ENCODE results near the gene SS18L1. TPM values are rescaled to one million over a fixed set of nuclear protein-coding genes. Genes with fewer than 3 reads are reported as not detected.

The SS18L1 gene
- total RNA-seq, 1 experiment from 2014 or later = 34.1 TPM

DNA sequence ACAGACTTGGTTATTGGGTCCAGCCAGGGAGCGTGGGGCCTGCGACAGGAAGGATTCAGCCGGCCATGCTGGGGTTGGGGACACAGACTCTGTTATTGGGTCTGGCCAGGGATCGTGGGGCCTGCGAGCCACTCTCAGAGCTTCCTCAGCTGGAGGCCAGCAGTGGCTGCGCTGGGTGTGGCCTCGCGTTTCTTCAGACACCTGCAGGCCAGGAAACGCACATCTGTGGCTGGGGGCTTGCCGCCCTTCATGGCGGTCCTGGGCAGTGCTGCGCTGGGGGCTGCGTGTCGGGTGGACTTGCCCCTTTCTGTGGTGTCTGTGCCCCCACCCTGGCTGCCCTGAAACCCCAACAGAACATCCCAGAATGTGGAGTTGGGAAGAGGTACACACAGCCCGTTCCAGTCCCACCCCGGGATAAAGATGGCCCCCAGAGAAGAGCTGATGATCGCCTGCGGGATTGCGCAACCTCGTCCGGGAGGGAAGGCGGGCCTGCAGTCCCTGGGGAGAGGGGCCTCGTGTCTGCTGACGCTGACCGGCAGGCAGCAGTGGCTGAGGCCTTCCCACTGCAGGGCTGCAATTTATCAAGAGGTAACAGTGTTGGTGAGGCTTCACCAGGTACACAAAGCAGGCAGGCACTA is 22.3 kb downstream of the SS18L1 start (continued):
- TF ChIP-seq, protein P1, sequence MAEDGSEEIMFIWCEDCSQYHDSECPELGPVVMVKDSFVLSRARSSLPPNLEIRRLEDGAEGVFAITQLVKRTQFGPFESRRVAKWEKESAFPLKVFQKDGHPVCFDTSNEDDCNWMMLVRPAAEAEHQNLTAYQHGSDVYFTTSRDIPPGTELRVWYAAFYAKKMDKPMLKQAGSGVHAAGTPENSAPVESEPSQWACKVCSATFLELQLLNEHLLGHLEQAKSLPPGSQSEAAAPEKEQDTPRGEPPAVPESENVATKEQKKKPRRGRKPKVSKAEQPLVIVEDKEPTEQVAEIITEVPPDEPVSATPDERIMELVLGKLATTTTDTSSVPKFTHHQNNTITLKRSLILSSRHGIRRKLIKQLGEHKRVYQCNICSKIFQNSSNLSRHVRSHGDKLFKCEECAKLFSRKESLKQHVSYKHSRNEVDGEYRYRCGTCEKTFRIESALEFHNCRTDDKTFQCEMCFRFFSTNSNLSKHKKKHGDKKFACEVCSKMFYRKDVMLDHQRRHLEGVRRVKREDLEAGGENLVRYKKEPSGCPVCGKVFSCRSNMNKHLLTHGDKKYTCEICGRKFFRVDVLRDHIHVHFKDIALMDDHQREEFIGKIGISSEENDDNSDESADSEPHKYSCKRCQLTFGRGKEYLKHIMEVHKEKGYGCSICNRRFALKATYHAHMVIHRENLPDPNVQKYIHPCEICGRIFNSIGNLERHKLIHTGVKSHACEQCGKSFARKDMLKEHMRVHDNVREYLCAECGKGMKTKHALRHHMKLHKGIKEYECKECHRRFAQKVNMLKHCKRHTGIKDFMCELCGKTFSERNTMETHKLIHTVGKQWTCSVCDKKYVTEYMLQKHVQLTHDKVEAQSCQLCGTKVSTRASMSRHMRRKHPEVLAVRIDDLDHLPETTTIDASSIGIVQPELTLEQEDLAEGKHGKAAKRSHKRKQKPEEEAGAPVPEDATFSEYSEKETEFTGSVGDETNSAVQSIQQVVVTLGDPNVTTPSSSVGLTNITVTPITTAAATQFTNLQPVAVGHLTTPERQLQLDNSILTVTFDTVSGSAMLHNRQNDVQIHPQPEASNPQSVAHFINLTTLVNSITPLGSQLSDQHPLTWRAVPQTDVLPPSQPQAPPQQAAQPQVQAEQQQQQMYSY (CRISPR knock-in tag; IDR thresholded peaks at IDR 0.05) = no peak
- TF ChIP-seq ZNF121 (CRISPR knock-in tag; IDR thresholded peaks at IDR 0.05) = no peak
- TF ChIP-seq, protein P2, sequence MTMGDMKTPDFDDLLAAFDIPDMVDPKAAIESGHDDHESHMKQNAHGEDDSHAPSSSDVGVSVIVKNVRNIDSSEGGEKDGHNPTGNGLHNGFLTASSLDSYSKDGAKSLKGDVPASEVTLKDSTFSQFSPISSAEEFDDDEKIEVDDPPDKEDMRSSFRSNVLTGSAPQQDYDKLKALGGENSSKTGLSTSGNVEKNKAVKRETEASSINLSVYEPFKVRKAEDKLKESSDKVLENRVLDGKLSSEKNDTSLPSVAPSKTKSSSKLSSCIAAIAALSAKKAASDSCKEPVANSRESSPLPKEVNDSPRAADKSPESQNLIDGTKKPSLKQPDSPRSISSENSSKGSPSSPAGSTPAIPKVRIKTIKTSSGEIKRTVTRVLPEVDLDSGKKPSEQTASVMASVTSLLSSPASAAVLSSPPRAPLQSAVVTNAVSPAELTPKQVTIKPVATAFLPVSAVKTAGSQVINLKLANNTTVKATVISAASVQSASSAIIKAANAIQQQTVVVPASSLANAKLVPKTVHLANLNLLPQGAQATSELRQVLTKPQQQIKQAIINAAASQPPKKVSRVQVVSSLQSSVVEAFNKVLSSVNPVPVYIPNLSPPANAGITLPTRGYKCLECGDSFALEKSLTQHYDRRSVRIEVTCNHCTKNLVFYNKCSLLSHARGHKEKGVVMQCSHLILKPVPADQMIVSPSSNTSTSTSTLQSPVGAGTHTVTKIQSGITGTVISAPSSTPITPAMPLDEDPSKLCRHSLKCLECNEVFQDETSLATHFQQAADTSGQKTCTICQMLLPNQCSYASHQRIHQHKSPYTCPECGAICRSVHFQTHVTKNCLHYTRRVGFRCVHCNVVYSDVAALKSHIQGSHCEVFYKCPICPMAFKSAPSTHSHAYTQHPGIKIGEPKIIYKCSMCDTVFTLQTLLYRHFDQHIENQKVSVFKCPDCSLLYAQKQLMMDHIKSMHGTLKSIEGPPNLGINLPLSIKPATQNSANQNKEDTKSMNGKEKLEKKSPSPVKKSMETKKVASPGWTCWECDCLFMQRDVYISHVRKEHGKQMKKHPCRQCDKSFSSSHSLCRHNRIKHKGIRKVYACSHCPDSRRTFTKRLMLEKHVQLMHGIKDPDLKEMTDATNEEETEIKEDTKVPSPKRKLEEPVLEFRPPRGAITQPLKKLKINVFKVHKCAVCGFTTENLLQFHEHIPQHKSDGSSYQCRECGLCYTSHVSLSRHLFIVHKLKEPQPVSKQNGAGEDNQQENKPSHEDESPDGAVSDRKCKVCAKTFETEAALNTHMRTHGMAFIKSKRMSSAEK (CRISPR knock-in tag; IDR thresholded peaks at IDR 0.05; ENCODE audit: borderline replicate concordance) = no peak

DNA sequence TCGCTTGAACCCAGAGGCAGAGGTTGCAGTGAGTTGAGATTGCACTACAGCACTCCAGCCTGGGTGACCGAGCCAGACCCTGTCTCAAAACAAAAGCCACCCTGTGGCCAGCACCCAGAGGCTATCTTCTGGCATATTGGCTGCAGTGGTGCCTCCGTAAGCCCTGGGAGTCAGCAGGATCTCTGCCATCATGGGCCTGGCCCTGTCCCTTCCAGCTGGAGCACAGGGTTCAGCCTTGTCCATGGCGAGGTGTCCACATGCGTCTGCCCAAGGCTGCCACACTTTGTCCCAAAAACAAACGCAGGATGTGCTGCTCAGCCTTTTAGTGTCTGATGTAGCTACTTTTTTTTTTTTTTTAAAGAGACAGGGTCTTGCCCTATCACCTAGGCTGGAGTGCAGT is 23.9 kb downstream of the SS18L1 start:
- Mint-ChIP-seq H3K9me3 (no peaks in the 10 kb centered on the region), H3K4me1 (no peaks in the 10 kb centered on the region), H3K4me3 (no peak overlapping the region), H3K27me3 (ENCODE audit: low read depth) (no peaks in the 10 kb centered on the region), H3K36me3 (peaks cover 33% of the 10 kb centered on the region), H3K27ac (no peak overlapping the region)
- TF ChIP-seq, protein P3, sequence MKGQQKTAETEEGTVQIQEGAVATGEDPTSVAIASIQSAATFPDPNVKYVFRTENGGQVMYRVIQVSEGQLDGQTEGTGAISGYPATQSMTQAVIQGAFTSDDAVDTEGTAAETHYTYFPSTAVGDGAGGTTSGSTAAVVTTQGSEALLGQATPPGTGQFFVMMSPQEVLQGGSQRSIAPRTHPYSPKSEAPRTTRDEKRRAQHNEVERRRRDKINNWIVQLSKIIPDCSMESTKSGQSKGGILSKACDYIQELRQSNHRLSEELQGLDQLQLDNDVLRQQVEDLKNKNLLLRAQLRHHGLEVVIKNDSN (CRISPR knock-in tag; IDR thresholded peaks at IDR 0.05) = no peak
- TF ChIP-seq ZNF317 (CRISPR knock-in tag; IDR thresholded peaks at IDR 0.05; ENCODE audit: borderline replicate concordance, low read depth) = no peak
- TF ChIP-seq, protein P4, sequence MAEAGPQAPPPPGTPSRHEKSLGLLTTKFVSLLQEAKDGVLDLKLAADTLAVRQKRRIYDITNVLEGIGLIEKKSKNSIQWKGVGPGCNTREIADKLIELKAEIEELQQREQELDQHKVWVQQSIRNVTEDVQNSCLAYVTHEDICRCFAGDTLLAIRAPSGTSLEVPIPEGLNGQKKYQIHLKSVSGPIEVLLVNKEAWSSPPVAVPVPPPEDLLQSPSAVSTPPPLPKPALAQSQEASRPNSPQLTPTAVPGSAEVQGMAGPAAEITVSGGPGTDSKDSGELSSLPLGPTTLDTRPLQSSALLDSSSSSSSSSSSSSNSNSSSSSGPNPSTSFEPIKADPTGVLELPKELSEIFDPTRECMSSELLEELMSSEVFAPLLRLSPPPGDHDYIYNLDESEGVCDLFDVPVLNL (CRISPR knock-in tag; IDR thresholded peaks at IDR 0.05; ENCODE audit: borderline replicate concordance, low read depth) = no peak
- TF ChIP-seq TEAD1 (CRISPR knock-in tag; IDR thresholded peaks at IDR 0.05) = no peak
- TF ChIP-seq, protein P5, sequence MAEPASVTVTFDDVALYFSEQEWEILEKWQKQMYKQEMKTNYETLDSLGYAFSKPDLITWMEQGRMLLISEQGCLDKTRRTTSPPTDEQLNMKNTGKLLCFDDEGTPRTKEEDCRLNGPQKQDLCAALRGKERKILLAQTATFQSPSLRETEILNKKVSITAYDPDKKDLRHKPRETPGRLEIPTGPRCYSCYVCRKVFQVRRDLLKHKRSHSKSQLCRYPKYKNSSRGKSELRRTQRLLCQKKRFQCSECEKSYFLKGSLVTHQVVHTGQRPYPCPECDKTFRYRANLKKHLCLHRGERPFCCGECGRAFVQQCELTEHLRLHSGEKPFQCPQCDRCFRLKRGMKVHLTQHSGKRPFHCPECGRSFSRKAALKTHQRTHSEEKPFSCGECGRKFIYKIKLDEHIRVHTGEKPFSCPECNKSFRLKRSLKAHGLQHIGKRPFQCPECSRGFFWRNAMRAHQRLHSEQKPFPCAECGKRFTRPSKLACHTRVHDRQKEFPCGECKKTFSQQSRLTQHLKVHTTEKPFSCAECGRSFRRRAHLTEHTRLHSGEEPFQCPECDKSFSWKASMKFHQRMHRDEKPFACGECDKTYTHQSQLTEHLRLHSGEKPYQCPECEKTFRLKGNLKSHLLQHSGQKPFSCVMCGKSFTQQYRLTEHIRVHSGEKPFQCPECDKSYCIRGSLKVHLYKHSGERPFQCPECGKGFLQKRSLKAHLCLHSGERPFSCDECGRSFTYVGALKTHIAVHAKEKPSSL (CRISPR knock-in tag; conservative IDR thresholded peaks at IDR 0.05) = no peak
- no peak for TF ChIP-seq ATF1 (CRISPR knock-in tag; IDR thresholded peaks at IDR 0.05)
- no peak for TF ChIP-seq NFATC4 (CRISPR knock-in tag; IDR thresholded peaks at IDR 0.05)
- POLR2A ChIA-PET = no interaction called here
- ATAC-seq = no peak
- no peak for DNase-seq (ENCODE audit: low spot score)
- CTCF ChIA-PET = interaction anchor here (0.7 to 1.7 kb wide), 3 partner anchors 10 to 830 kb away, joined by 3 to 11 read pairs (median 3); no protein-coding TSS in a partner anchor

All from WTC11 (cell line).